ENCODE data around the gene SYTL3.
"Not testable (repeated sequence)": the region's sequence is repeated elsewhere in the genome, so short reads cannot be mapped to it uniquely, and the experiment has no call there.

GRCh38 chr6:158632538-158633119 is 17.2 kb upstream of the SYTL3 start:
- TF ChIP-seq POLR2A (IDR thresholded peaks at IDR 0.05; ENCODE audit: low read depth, low read length); POLR2AphosphoS5 (IDR thresholded peaks at IDR 0.05; ENCODE audit: low read depth, low read length); TAF1 (IDR thresholded peaks at IDR 0.05; ENCODE audit: borderline replicate concordance, low read depth, low read length): not testable (repeated sequence)

Measured in GM12892 (cell line).